Kidney (tissue), 14 donors: ENCODE data around the gene DEPDC5. TPM values are rescaled to one million over a fixed set of nuclear protein-coding genes. Genes with fewer than 3 reads are reported as not detected.

Experiments
- DNase-seq, 5 donors: peaks; one replicate each; pipeline ENCODE4 v3.0.0-alpha.2; 2013 to 2020
- FAIRE-seq: peaks from 2 replicates; lab custom pipeline; 2012; peaks lifted over from hg19 to GRCh38; lab: Jason Lieb, UNC
- H3K27ac ChIP-seq, 2 donors: one replicate each; pipeline ENCODE4 v1.7.0; 2013; ENCODE audit warnings: low read depth in 2 of 2, low read length in 2 of 2, inconsistent platforms in 1 of 2
- H3K27me3 ChIP-seq: one replicate; pipeline ENCODE4 v1.7.1; 2013; ENCODE audit warnings: low read length, inconsistent platforms; ENCODE audit not compliant: control insufficient read depth, insufficient read depth
- H3K36me3 ChIP-seq, 3 donors: one replicate each; pipeline versions ENCODE4 v1.7.0 to v1.7.1; 2013; ENCODE audit warnings: low read length in 3 of 3, control low read depth in 1 of 3, inconsistent platforms in 1 of 3; ENCODE audit not compliant: insufficient read depth in 3 of 3, control insufficient read depth in 2 of 3
- H3K4me1 ChIP-seq, 3 donors: one replicate each; pipeline versions ENCODE4 v1.7.0 to v1.7.1; 2013; ENCODE audit warnings: low read length in 3 of 3, inconsistent platforms in 1 of 3, low read depth in 1 of 3; ENCODE audit not compliant: control insufficient read depth in 2 of 3, insufficient read depth in 2 of 3
- H3K4me3 ChIP-seq, 3 donors: one replicate each; pipeline versions ENCODE4 v1.7.0 to v1.8.1; 2013; ENCODE audit warnings: low read length in 3 of 3, control low read depth in 1 of 3, inconsistent platforms in 1 of 3
- H3K9ac ChIP-seq, 3 donors: one replicate each; pipeline versions ENCODE4 v1.7.0 to v1.7.1; 2013; ENCODE audit warnings: low read length in 3 of 3, control low read depth in 1 of 3, inconsistent platforms in 1 of 3
- H3K9me3 ChIP-seq, 3 donors: one replicate each; pipeline versions ENCODE4 v1.7.0 to v1.7.1; 2013; ENCODE audit warnings: low read length in 3 of 3, control low read depth in 1 of 3, inconsistent platforms in 1 of 3; ENCODE audit not compliant: control insufficient read depth in 2 of 3, insufficient read depth in 1 of 3
- CTCF ChIP-seq: IDR thresholded peaks from 3 replicates; pipeline ENCODE4 v1.5.1; 2012; ENCODE audit warnings: mild to moderate bottlenecking, moderate library complexity, borderline replicate concordance; ENCODE audit not compliant: insufficient read depth; ENCODE audit errors: extremely low read depth
- intact Hi-C: fragments of 100-400 bp; cut with DNase I; formaldehyde crosslinking; loops from one replicate; pipeline ENCODE4 v1.11.1; 2022
- polyA plus RNA-seq: library from polyadenylated mRNA; stranded (reverse); fragments of 350-450 nt; fragmentation: Illumina TruSeq; extraction: RNeasy Lipid Tissue Mini Kit (QIAGEN cat#74804); gene quantifications from one replicate; pipeline ENCODE4 v1.2.3, GENCODE V29; 2014; ENCODE audit warnings: low read depth, low replicate concordance; ENCODE audit not compliant: insufficient read depth
- total RNA-seq: library from RNA; stranded (reverse); fragmentation: NEBNext Ultra II Directional; extraction: Animal tissue kit (Norgen Biotek cat#: 25700); gene quantifications from one replicate; pipeline ENCODE4 v1.2.1, GENCODE V29; 2021
- donor health status: control.
- donor health status: control.
- donor health status: control.
- donor health status: control.
- donor health status: control.
- donor health status: DM: yes; HTN: yes; CAD: no.
- donor health status: Normal renal cell carcinoma (clear cell type).

Gene DEPDC5
- total and polyA plus RNA-seq, 2 donors from 2014 or later, result 12.1 to 27.3 TPM

GRCh38 chr22:31742115-31742514 lies 11.7 kb upstream of the DEPDC5 start:
- no peak overlapping the region for H3K27ac ChIP-seq
- H3K9me3 ChIP-seq, result no peaks in the 10 kb centered on the region
- intact Hi-C loops, result no loop called here
- H3K4me3 ChIP-seq, result no peak overlapping the region
- DNase-seq (no peak), FAIRE-seq (no peak)
- H3K36me3 ChIP-seq, result no peaks in the 10 kb centered on the region
- H3K27me3 ChIP-seq, result no peaks in the 10 kb centered on the region
- H3K9ac ChIP-seq, result no peak overlapping the region
- no peak for TF ChIP-seq CTCF
- H3K4me1 ChIP-seq, result peaks cover 0 to 6% (median 0%) of the 10 kb centered on the region in 3 donors

GRCh38 chr22:31742682-31743081 lies 11.1 kb upstream of the DEPDC5 start:
- TF ChIP-seq CTCF, result no peak
- Histone ChIP-seq H3K27me3 (no peaks in the 10 kb centered on the region), H3K27ac (no peak overlapping the region), H3K36me3 (no peaks in the 10 kb centered on the region), H3K4me3 (no peak overlapping the region), H3K4me1 (peaks cover 0 to 6% (median 0%) of the 10 kb centered on the region in 3 donors), H3K9ac (no peak overlapping the region), H3K9me3 (no peaks in the 10 kb centered on the region)
- no peak for FAIRE-seq
- DNase-seq, result no peak
- intact Hi-C loops, result no loop called here

- Histone ChIP-seq H3K36me3 (no peaks in the 10 kb centered on the region), H3K27me3 (no peaks in the 10 kb centered on the region), H3K4me1 (peaks cover 0 to 6% (median 2%) of the 10 kb centered on the region in 3 donors), H3K27ac (no peak overlapping the region), H3K9ac (no peak overlapping the region), H3K4me3 (no peak overlapping the region), H3K9me3 (no peaks in the 10 kb centered on the region)
- intact Hi-C loops, result no loop called here
- FAIRE-seq (no peak), DNase-seq (no peak)
- no peak for TF ChIP-seq CTCF
These were observed 9.9 kb upstream of the DEPDC5 start for GRCh38 chr22:31743871-31744270.

GRCh38 chr22:31747441-31747840 lies 6.4 kb upstream of the DEPDC5 start:
- DNase-seq, result no peak
- no peaks in the 10 kb centered on the region for H3K9me3 ChIP-seq
- no peaks in the 10 kb centered on the region for H3K27me3 ChIP-seq
- no peak overlapping the region for H3K9ac ChIP-seq
- peaks cover 1 to 4% (median 3%) of the 10 kb centered on the region in 3 donors for H3K4me1 ChIP-seq
- no peak for FAIRE-seq
- TF ChIP-seq CTCF, result no peak
- no peak overlapping the region for H3K27ac ChIP-seq
- H3K4me3 ChIP-seq, result no peak overlapping the region
- H3K36me3 ChIP-seq, result no peaks in the 10 kb centered on the region
- intact Hi-C loops, result no loop called here
